ENCODE measurements around the gene PLA2G3. TPM values are rescaled to one million over a fixed set of nuclear protein-coding genes. Genes with fewer than 3 reads are reported as not detected.

PLA2G3 gene
- total and polyA plus RNA-seq, 2 of the 8 experiments (the other 6 are each of a cell fraction or from before 2014, with no cell fraction given) = 18.1 to 25.9 TPM

GRCh38 chr22:31176923-31177322 is 36.6 kb upstream of the PLA2G3 start:
- no peak overlapping the region for H4K5ac ChIP-seq (ENCODE audit: insufficient read length, low read depth, low read length)
- POLR2A ChIA-PET (ENCODE audit: partially characterized antibody) = no interaction called here
- no peak overlapping the region for H2BK12ac ChIP-seq (ENCODE audit: low read depth, low read length)
- H3K27ac ChIP-seq (ENCODE audit: low read depth, low read length) = no peak overlapping the region
- no peak overlapping the region for H2AFZ ChIP-seq (ENCODE audit: low read length)
- H2BK15ac ChIP-seq (ENCODE audit: low read length) = no peak overlapping the region
- peaks cover 4% of the 10 kb centered on the region for H3K79me1 ChIP-seq (ENCODE audit: low read depth, low read length)
- H3K18ac ChIP-seq (ENCODE audit: extremely low read depth, low read length) = no peak overlapping the region
- no peaks in the 10 kb centered on the region; a peak in 1 of 4 replicates for H3K79me2 ChIP-seq (ENCODE audit: control insufficient read depth in 1 of 2, insufficient read depth in 2 of 2, low read length in 2 of 2)
- 93% methylated on average over 1 of the region's 1 CpG; no CpG with 5 or more reads in 1 of the 2 experiments for WGBS, 2 experiments (ENCODE audit: extremely low coverage in 1 of 2, insufficient coverage in 1 of 2, insufficient read length in 1 of 2, insufficient replicate concordance in 2 of 2, low coverage in 1 of 2, low lambda C conversion rate in 2 of 2, missing lambda C conversion rate in 1 of 2)
- no peak overlapping the region for H3K14ac ChIP-seq (ENCODE audit: insufficient read length)
- H3K56ac ChIP-seq (replicated peaks; ENCODE audit: insufficient read length, low read depth, low read length) = no peak overlapping the region
- no peak overlapping the region for H4K8ac ChIP-seq (ENCODE audit: extremely low read depth, insufficient read depth, low read length)
- no peak for TF ChIP-seq EGR1 (IDR thresholded peaks at IDR 0.05; ENCODE audit: borderline replicate concordance, low read depth, low read length)
- TF ChIP-seq SRF (IDR thresholded peaks at IDR 0.05; ENCODE audit: low read depth, low read length) = no peak
- TF ChIP-seq EZH2 (IDR thresholded peaks at IDR 0.05; ENCODE audit: low read depth, low read length, severe bottlenecking) = no peak
- no peak for TF ChIP-seq MAX (IDR thresholded peaks at IDR 0.05)
- no peak for TF ChIP-seq E2F6 (IDR thresholded peaks at IDR 0.05)
- no peak for TF ChIP-seq GABPA (IDR thresholded peaks at IDR 0.05; ENCODE audit: borderline replicate concordance, insufficient read depth, low read length)
- TF ChIP-seq SAP30 (IDR thresholded peaks at IDR 0.05; ENCODE audit: insufficient read depth, insufficient replicate concordance, low read length) = no peak
- TF ChIP-seq TAF1 (IDR thresholded peaks at IDR 0.05; ENCODE audit: low read depth, low read length) = no peak
- TF ChIP-seq GTF2F1 (IDR thresholded peaks at IDR 0.05; ENCODE audit: borderline replicate concordance, low read depth, low read length) = no peak
- no peak for TF ChIP-seq ASH2L (IDR thresholded peaks at IDR 0.05; ENCODE audit: low read length)
- TF ChIP-seq CBX8 (IDR thresholded peaks at IDR 0.05; ENCODE audit: borderline replicate concordance, low read depth, low read length) = no peak
- TF ChIP-seq CHD1 (IDR thresholded peaks at IDR 0.05; ENCODE audit: low read depth, low read length) = no peak
- no peak for TF ChIP-seq ZNF274 (IDR thresholded peaks at IDR 0.05; ENCODE audit: borderline replicate concordance, extremely low read depth, low read length)
- H2AK5ac ChIP-seq (ENCODE audit: low read depth, low read length) = no peak overlapping the region
- no peak overlapping the region for H2BK120ac ChIP-seq (replicated peaks; ENCODE audit: low read depth, low read length)
- no peaks in the 10 kb centered on the region for H3K23me2 ChIP-seq (ENCODE audit: low read depth, low read length)
- H3K4me2 ChIP-seq (ENCODE audit: insufficient read depth in 1 of 2, low read depth in 2 of 2, low read length in 2 of 2) = no peak overlapping the region
- no peaks in the 10 kb centered on the region for H3K36me3 ChIP-seq (ENCODE audit: control insufficient read depth in 2 of 4, insufficient read depth in 4 of 4, low read length in 3 of 4)
- no peaks in the 10 kb centered on the region for H3K4me1 ChIP-seq (replicated peaks in 1 of 4; ENCODE audit: control insufficient read depth in 3 of 4, insufficient read depth in 4 of 4, low read length in 3 of 4)
- H3K9me3 ChIP-seq (ENCODE audit: insufficient read depth in 2 of 2, low read depth in 1 of 2, low read length in 1 of 2) = no peaks in the 10 kb centered on the region
- H3K4ac ChIP-seq (replicated peaks; ENCODE audit: insufficient read length, low read depth, low read length) = no peak overlapping the region
- FAIRE-seq (no peak), DNase-seq (ENCODE audit: low read depth in 1 of 2, low spot score in 2 of 2) (no peak)
- H2BK20ac ChIP-seq (ENCODE audit: low read length) = no peak overlapping the region
- no peak overlapping the region for H4K91ac ChIP-seq (replicated peaks; ENCODE audit: insufficient read length, low read length)
- no peak overlapping the region for H3K23ac ChIP-seq (ENCODE audit: insufficient read length)
- peaks cover 0 to 2% of the 10 kb centered on the region in 2 experiments for H4K20me1 ChIP-seq (replicated peaks in 1 of 2; ENCODE audit: control insufficient read depth in 1 of 2, insufficient read depth in 2 of 2, low read length in 2 of 2)
- CTCF ChIA-PET (ENCODE audit: partially characterized antibody) = interaction anchor here (1.8 kb wide), 1 partner anchor 22 kb away, joined by 5 read pairs; no protein-coding TSS in a partner anchor
- H3K27me3 ChIP-seq (replicated peaks in 1 of 4; ENCODE audit: control insufficient read depth in 3 of 4, extremely low read depth in 1 of 4, insufficient read depth in 3 of 4, low read length in 3 of 4) = no peaks in the 10 kb centered on the region
- no peak overlapping the region for H3K4me3 ChIP-seq (ENCODE audit: extremely low read depth in 1 of 4, insufficient read depth in 2 of 4, low read depth in 3 of 4, low read length in 4 of 4)
- no peak overlapping the region for H2BK5ac ChIP-seq (ENCODE audit: low read depth, low read length)
- peak overlapping the region in 1 of 4 experiments; percentile 48; a peak in 1 of 7 replicates for H3K9ac ChIP-seq (replicated peaks in 1 of 4; ENCODE audit: extremely low read depth in 1 of 4, low read depth in 3 of 4, low read length in 3 of 4)

All from H1 (cell line).